ENCODE results near the gene AHCY.

DNA sequence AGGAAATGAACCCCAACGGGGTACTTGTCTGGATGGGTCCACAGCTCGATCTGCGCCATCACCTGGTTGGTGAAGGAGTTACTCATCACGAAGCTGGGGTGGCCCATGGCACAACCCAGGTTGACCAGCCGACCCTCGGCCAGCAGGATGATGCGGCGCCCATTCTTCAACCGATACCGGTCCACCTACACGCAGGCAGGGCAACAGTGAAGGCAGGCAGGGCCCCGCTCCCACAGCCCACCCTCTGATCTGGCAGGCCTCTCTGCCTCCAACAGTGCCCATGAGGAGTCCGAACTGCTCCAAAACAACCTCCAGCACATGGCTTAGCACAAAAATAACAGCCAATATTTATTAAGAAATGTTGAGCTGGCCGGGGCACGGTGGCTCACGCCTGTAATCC lies 17.7 kb downstream of the AHCY start:
- TF ChIP-seq, protein P1, sequence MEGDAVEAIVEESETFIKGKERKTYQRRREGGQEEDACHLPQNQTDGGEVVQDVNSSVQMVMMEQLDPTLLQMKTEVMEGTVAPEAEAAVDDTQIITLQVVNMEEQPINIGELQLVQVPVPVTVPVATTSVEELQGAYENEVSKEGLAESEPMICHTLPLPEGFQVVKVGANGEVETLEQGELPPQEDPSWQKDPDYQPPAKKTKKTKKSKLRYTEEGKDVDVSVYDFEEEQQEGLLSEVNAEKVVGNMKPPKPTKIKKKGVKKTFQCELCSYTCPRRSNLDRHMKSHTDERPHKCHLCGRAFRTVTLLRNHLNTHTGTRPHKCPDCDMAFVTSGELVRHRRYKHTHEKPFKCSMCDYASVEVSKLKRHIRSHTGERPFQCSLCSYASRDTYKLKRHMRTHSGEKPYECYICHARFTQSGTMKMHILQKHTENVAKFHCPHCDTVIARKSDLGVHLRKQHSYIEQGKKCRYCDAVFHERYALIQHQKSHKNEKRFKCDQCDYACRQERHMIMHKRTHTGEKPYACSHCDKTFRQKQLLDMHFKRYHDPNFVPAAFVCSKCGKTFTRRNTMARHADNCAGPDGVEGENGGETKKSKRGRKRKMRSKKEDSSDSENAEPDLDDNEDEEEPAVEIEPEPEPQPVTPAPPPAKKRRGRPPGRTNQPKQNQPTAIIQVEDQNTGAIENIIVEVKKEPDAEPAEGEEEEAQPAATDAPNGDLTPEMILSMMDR (conservative IDR thresholded peaks at IDR 0.05): no peak
- TF ChIP-seq ZFX (IDR thresholded peaks at IDR 0.05): no peak
